Esophagus muscularis mucosa (tissue), 4 donors: Measurements from ENCODE around the gene TBCC.

Experiments used
- CTCF ChIP-seq, 3 experiments: fragments of 200-600 bp in 2 of 3; fragments of 450-650 bp in 1 of 3; sonication (generic) in 2 of 3; IDR thresholded peaks; one replicate each; pipeline ENCODE4 v1.5.1; 2017 to 2019; ENCODE audit warnings: antibody characterized with exemption in 3 of 3, mild to moderate bottlenecking in 2 of 3, moderate library complexity in 1 of 3
- EP300 ChIP-seq: sonication (generic); formaldehyde crosslinking; IDR thresholded peaks from one replicate; pipeline ENCODE4 v1.6.1; 2017; ENCODE audit warnings: antibody characterized with exemption
- POLR2A ChIP-seq: fragments of 450-650 bp; IDR thresholded peaks from one replicate; pipeline ENCODE4 v1.6.1; 2017; ENCODE audit warnings: antibody characterized with exemption, moderate library complexity, mild to moderate bottlenecking, low read depth
- POLR2AphosphoS5 ChIP-seq, 2 donors: sonication (generic); formaldehyde crosslinking; IDR thresholded peaks; one replicate each; pipeline ENCODE4 v1.6.1; 2017; ENCODE audit warnings: antibody characterized with exemption in 2 of 2

GRCh38 chr6:42784717-42785498, 39.0 kb upstream of the TBCC start:
- no peak for TF ChIP-seq CTCF (IDR thresholded peaks at IDR 0.05)
- TF ChIP-seq POLR2A: no peak
- no peak for TF ChIP-seq POLR2AphosphoS5 (IDR thresholded peaks at IDR 0.05)
- TF ChIP-seq EP300: no peak
